Measurements from ENCODE around the gene CCNJL. TPM values are rescaled to one million over a fixed set of nuclear protein-coding genes. Genes with fewer than 3 reads are reported as not detected.

The CCNJL gene
- polyA plus RNA-seq, 1 donor (not counting 4 experiments of a cell fraction or from before 2014, with no cell fraction given), result 1.6 TPM

GRCh38 chr5:160221082-160221481 is 91.3 kb downstream of the CCNJL start:
- no peak for TF ChIP-seq EZH2 (IDR thresholded peaks at IDR 0.05; ENCODE audit: low read length)
- TF ChIP-seq CTCF (optimal IDR thresholded peaks at IDR 0.05 in 1 of 3, IDR thresholded peaks at IDR 0.05 in 1 of 3, conservative IDR thresholded peaks at IDR 0.05 in 1 of 3; ENCODE audit: extremely low read depth in 1 of 3, insufficient read depth in 2 of 3, low read length in 3 of 3), result no peak
- H2AFZ ChIP-seq (ENCODE audit: control insufficient read depth, low read length), result no peak overlapping the region
- H3K36me3 ChIP-seq (ENCODE audit: control insufficient read depth in 2 of 2, extremely low read depth in 1 of 2, insufficient read depth in 2 of 2, low read length in 2 of 2), result no peaks in the 10 kb centered on the region
- H3K79me2 ChIP-seq (ENCODE audit: control insufficient read depth, insufficient read depth, low read length), result no peaks in the 10 kb centered on the region
- H3K4me3 ChIP-seq (ENCODE audit: control insufficient read depth in 2 of 3, extremely low read depth in 1 of 3, insufficient read depth in 2 of 3, low read depth in 1 of 3, low read length in 3 of 3), result no peak overlapping the region
- dilution Hi-C loops (cut with MboI; ENCODE audit: extremely low pct_ligation_motif_present, low sequenced_read_pairs), result no loop called here
- no peaks in the 10 kb centered on the region for H3K4me1 ChIP-seq (ENCODE audit: control insufficient read depth, extremely low read depth, insufficient read depth, low read length)
- no peaks in the 10 kb centered on the region for H3K9me1 ChIP-seq (ENCODE audit: control insufficient read depth, extremely low read depth, insufficient read depth, low read length)
- DNase-seq (ENCODE audit: low read depth, low spot score) (no peak), FAIRE-seq (no peak)
- H3K27me3 ChIP-seq (ENCODE audit: control insufficient read depth, extremely low read depth, insufficient read depth, low read length), result no peaks in the 10 kb centered on the region
- H3K27ac ChIP-seq (ENCODE audit: control insufficient read depth, insufficient read depth, low read length), result no peak overlapping the region
- H3K9ac ChIP-seq (ENCODE audit: control insufficient read depth, extremely low read depth, insufficient read depth, low read length), result no peak overlapping the region
- no peaks in the 10 kb centered on the region for H4K20me1 ChIP-seq (ENCODE audit: control insufficient read depth, extremely low read depth, insufficient read depth, low read length)
- H3K4me2 ChIP-seq (ENCODE audit: control insufficient read depth, extremely low read depth, insufficient read depth, low read depth, low read length), result no peak overlapping the region
- H3K9me3 ChIP-seq (ENCODE audit: control insufficient read depth, low read depth, low read length), result no peaks in the 10 kb centered on the region

- H3K4me2 ChIP-seq (ENCODE audit: control insufficient read depth, extremely low read depth, insufficient read depth, low read depth, low read length), result no peak overlapping the region
- no peaks in the 10 kb centered on the region for H3K9me3 ChIP-seq (ENCODE audit: control insufficient read depth, low read depth, low read length)
- dilution Hi-C loops (cut with MboI; ENCODE audit: extremely low pct_ligation_motif_present, low sequenced_read_pairs), result no loop called here
- no peaks in the 10 kb centered on the region for H3K9me1 ChIP-seq (ENCODE audit: control insufficient read depth, extremely low read depth, insufficient read depth, low read length)
- DNase-seq (ENCODE audit: low read depth, low spot score) (no peak), FAIRE-seq (no peak)
- H3K27me3 ChIP-seq (ENCODE audit: control insufficient read depth, extremely low read depth, insufficient read depth, low read length), result no peaks in the 10 kb centered on the region
- no peaks in the 10 kb centered on the region for H3K79me2 ChIP-seq (ENCODE audit: control insufficient read depth, insufficient read depth, low read length)
- H2AFZ ChIP-seq (ENCODE audit: control insufficient read depth, low read length), result no peak overlapping the region
- no peak overlapping the region for H3K27ac ChIP-seq (ENCODE audit: control insufficient read depth, insufficient read depth, low read length)
- no peaks in the 10 kb centered on the region for H3K36me3 ChIP-seq (ENCODE audit: control insufficient read depth in 2 of 2, extremely low read depth in 1 of 2, insufficient read depth in 2 of 2, low read length in 2 of 2)
- H3K9ac ChIP-seq (ENCODE audit: control insufficient read depth, extremely low read depth, insufficient read depth, low read length), result no peak overlapping the region
- H3K4me1 ChIP-seq (ENCODE audit: control insufficient read depth, extremely low read depth, insufficient read depth, low read length), result no peaks in the 10 kb centered on the region
- TF ChIP-seq CTCF (optimal IDR thresholded peaks at IDR 0.05 in 1 of 3, IDR thresholded peaks at IDR 0.05 in 1 of 3, conservative IDR thresholded peaks at IDR 0.05 in 1 of 3; ENCODE audit: extremely low read depth in 1 of 3, insufficient read depth in 2 of 3, low read length in 3 of 3) (no peak), EZH2 (IDR thresholded peaks at IDR 0.05; ENCODE audit: low read length) (no peak)
- no peak overlapping the region for H3K4me3 ChIP-seq (ENCODE audit: control insufficient read depth in 2 of 3, extremely low read depth in 1 of 3, insufficient read depth in 2 of 3, low read depth in 1 of 3, low read length in 3 of 3)
- H4K20me1 ChIP-seq (ENCODE audit: control insufficient read depth, extremely low read depth, insufficient read depth, low read length), result no peaks in the 10 kb centered on the region
Measured at GRCh38 chr5:160219356-160219755, 93.0 kb downstream of the CCNJL start.

Data from keratinocyte (primary cell).